Psoas muscle (tissue), 8 donors: ENCODE measurements around the gene NAMPT. TPM values are rescaled to one million over a fixed set of nuclear protein-coding genes. Genes with fewer than 3 reads are reported as not detected.

Source experiments
- ATAC-seq, 4 donors: fragments of 200-7000 bp; cut with Tn5 transposase; one replicate each; pipeline ENCODE4 v1.9.1; 2020; ENCODE audit warnings: moderate library complexity in 3 of 4, mild to moderate bottlenecking in 2 of 4
- DNase-seq, 2 donors: peaks; one replicate each; pipeline ENCODE4 v3.0.0-alpha.2; 2020
- H3K27ac ChIP-seq: fragments of 200-600 bp; one replicate; pipeline ENCODE4 v1.8.0; 2022
- H3K27me3 ChIP-seq, 3 donors: fragments of 200-600 bp in 1 of 3; one replicate each; pipeline versions ENCODE4 v1.6.1 to v1.8.0; 2013 to 2022; ENCODE audit warnings: low read length in 2 of 3, mild to moderate bottlenecking in 2 of 3, moderate library complexity in 1 of 3; ENCODE audit not compliant: insufficient read depth in 3 of 3
- H3K36me3 ChIP-seq, 2 donors: fragments of 200-600 bp in 1 of 2; one replicate each; pipeline versions ENCODE4 v1.6.1 to v1.8.0; 2013 to 2022; ENCODE audit warnings: low read depth in 1 of 2, mild to moderate bottlenecking in 1 of 2, moderate library complexity in 1 of 2; ENCODE audit not compliant: insufficient read depth in 1 of 2
- H3K4me1 ChIP-seq: fragments of 200-600 bp; one replicate; pipeline ENCODE4 v1.8.0; 2022
- H3K4me3 ChIP-seq: fragments of 200-600 bp; one replicate; pipeline ENCODE4 v1.8.0; 2022; ENCODE audit warnings: mild to moderate bottlenecking
- H3K9me3 ChIP-seq: fragments of 200-600 bp; one replicate; pipeline ENCODE4 v1.8.0; 2022
- WGBS, 3 donors: extraction: QIAGEN DNeasy Blood & Tissue Kit; methylation state at CpG; one replicate each; pipeline versions ENCODE4 v1.1.6 to v1.1.7; 2013; 5-methylcytosine and 5-hydroxymethylcytosine counted together
- intact Hi-C, 2 donors: fragments of 100-400 bp; cut with DNase I; formaldehyde crosslinking; loops; one replicate each; pipeline versions ENCODE4 v1.11.0 to v1.14.2; 2022
- polyA plus RNA-seq, 3 donors: library from polyadenylated mRNA; stranded (reverse); fragments of 200-250 nt; gene quantifications; one replicate each; pipeline ENCODE4 v1.2.3, GENCODE V29; 2013
- total RNA-seq, 4 donors: library from RNA; stranded (reverse); fragmentation: NEBNext Ultra II Directional in 2 of 4; extraction: Animal tissue kit (Norgen Biotek cat#: 25700) in 2 of 4; gene quantifications; one replicate each; pipeline versions ENCODE4 v1.2.1 to v1.2.4, GENCODE V29; 2021 to 2023
- TF ChIP-seq, protein P1 (sequence below): fragments of 200-600 bp; IDR thresholded peaks from one replicate; pipeline ENCODE4 v1.8.0; 2022; ENCODE audit warnings: antibody characterized with exemption
- donor health status: healthy with polysubstance abuse.
- donor health status: DM: no; HTN: no; CAD: no; lungs with moderate emphysema.
- donor health status: Bipolar disorder and iron deficiency.
- donor health status: healthy.
- donor health status: DM: yes; HTN: yes; CAD: no.
- donor health status: DM: no; HTN: no; CAD: no.
- donor health status: DM: no; HTN: no; CAD: no.
- donor health status: DM: yes; HTN: yes; CAD: no.

NAMPT gene
- total and polyA plus RNA-seq, 7 donors, result 57.2 to 401 (median 130) TPM

DNA sequence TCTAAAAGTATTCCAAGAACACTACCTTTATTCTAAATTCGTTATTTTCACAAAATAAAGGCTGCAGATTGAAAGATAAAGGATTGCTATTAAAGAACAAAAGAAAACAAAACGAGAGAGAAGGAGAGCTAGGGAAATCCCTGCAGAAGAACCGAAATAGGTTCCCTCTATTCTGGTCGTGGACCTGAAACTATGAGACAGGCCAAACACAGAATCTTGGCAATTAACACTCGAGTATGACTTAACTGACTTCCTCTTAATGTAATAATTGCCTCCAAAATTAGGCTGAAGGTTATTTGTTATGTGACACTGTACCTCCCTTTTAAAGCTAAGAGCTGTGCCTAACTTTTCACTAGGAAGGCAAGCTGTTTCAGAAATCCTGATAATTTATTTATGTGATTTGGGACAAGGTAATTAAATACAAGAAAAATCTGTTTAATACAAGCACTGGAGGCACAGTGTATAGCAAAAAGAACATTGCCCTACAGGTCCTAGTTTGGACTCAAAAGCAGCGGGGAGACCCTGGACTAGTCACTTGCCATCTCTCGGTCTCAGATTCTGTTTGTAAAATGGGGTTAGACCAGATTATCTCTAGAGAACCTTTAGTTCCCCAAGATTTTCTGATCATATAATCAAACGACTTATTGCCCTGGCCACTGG lies 11.6 kb downstream of the NAMPT start:
- ATAC-seq (peak in 2 of 4 donors; percentile 23 to 50), DNase-seq (no peak)
- Histone ChIP-seq H3K27ac (no peak overlapping the region), H3K36me3 (peaks cover 10 to 96% of the 10 kb centered on the region in 2 donors), H3K4me3 (no peak overlapping the region), H3K4me1 (peaks cover 3% of the 10 kb centered on the region), H3K9me3 (no peaks in the 10 kb centered on the region), H3K27me3 (no peaks in the 10 kb centered on the region)
- 56 to 66% (median 65%) methylated on average over 8 of the region's 8 CpGs for WGBS, 3 donors
- TF ChIP-seq, protein P1, sequence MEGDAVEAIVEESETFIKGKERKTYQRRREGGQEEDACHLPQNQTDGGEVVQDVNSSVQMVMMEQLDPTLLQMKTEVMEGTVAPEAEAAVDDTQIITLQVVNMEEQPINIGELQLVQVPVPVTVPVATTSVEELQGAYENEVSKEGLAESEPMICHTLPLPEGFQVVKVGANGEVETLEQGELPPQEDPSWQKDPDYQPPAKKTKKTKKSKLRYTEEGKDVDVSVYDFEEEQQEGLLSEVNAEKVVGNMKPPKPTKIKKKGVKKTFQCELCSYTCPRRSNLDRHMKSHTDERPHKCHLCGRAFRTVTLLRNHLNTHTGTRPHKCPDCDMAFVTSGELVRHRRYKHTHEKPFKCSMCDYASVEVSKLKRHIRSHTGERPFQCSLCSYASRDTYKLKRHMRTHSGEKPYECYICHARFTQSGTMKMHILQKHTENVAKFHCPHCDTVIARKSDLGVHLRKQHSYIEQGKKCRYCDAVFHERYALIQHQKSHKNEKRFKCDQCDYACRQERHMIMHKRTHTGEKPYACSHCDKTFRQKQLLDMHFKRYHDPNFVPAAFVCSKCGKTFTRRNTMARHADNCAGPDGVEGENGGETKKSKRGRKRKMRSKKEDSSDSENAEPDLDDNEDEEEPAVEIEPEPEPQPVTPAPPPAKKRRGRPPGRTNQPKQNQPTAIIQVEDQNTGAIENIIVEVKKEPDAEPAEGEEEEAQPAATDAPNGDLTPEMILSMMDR, result no peak
- intact Hi-C loops, result no loop called here

DNA sequence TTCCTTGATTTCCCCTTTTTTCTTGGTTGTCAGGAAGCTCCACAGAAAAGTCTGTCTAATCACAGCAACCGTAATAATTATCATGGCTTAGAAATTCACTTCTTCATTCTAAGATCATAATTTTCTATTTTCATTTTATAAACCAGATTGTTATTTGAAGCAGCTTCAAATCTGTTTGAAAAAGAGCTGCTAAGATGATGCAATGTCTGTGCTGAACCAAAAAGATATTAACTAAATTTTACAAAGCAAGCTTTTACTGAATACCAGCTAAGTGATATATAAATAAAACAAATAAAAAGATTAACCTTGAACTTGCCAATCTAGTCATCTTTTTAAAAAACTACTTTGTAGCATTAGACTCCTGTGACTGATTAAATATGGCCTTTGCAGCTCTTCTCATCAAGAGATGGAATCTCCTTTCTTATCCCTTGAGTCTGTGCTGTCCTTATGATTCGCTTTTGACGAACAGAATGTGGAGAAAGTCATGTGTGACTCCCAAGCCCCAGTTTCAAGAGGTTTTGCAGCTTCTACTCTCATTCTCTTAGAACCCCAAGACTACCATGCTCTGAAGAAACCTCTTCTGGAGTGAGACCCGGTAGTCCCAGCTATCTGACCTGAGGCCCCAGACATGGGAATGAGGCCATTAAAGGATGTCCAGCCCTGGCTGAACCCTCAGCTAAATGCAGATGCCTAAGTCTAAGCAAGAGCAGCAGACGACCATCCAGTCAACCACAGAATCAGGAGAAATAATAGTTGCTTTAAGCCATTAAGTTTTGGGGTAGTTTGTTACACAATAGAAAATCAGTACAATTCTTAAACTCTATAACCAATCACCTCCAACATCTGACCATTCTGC lies 14.4 kb downstream of the NAMPT start:
- intact Hi-C loops, result no loop called here
- H3K4me1 ChIP-seq, result no peaks in the 10 kb centered on the region
- peaks cover 9 to 98% of the 10 kb centered on the region in 2 donors for H3K36me3 ChIP-seq
- DNase-seq (no peak), ATAC-seq (peak in 1 of 4 donors; percentile 16)
- 92 to 96% (median 93%) methylated on average over 5 of the region's 5 CpGs for WGBS, 3 donors
- TF ChIP-seq, protein P1, result no peak
- no peak overlapping the region for H3K4me3 ChIP-seq
- no peaks in the 10 kb centered on the region for H3K27me3 ChIP-seq
- H3K27ac ChIP-seq, result no peak overlapping the region
- H3K9me3 ChIP-seq, result no peaks in the 10 kb centered on the region

DNA sequence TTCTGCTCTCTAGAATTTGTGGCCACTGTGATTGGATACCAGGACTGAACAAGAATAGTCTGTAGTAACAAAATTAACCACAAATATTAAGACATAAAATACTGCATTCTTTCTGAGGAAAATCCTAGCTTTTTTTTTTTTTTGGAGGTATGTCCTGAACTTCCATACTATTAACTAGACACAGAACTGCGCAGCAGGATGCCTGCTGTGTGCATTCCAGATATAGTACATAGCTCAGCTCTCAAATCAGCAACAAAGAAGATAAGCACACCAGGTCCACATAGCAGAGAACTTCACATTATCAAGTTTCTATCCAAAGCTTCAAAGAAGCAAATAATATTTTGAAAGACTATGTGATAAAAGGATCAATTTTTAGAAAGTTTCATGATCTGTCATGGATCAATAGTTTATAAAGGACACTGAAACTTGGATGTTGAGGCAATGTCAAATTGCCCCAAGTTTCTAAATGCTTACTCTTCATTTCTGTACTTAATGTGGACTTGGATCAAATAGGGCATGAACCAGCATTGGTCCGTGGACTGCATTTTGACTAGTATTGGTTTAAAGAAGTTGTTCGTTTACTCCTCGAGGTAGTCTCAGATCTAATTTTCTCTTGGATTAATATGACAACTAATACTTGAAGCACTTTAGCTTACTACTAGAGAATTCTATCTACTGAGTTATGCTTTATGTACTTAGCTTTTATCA lies 15.4 kb downstream of the NAMPT start:
- Histone ChIP-seq H3K4me3 (no peak overlapping the region), H3K27me3 (no peaks in the 10 kb centered on the region), H3K36me3 (peaks cover 9 to 98% of the 10 kb centered on the region in 2 donors), H3K9me3 (no peaks in the 10 kb centered on the region), H3K27ac (no peak overlapping the region), H3K4me1 (no peaks in the 10 kb centered on the region)
- ATAC-seq (no peak), DNase-seq (no peak)
- intact Hi-C loops, result no loop called here
- 83 to 93% (median 86%) methylated on average over 4 of the region's 4 CpGs for WGBS, 3 donors
- TF ChIP-seq, protein P1, result no peak

DNA sequence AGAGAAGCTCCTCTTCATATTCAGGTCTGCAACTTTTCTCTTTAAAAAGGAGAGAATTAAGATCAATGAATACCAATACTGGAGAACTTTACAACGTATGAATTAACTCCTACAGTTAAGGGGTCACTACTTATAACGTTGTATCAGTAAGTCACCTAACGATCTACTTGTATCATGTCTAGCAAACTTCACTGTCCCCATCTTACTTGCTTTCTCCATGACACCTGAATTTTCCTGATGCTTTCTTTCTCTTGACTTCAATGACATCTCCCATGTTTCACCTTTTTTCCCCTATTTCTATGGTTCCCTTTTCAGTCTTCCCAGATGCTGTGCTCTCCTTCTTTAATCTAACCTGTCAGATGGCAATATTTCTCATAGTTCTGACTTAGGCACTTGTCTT lies 19.6 kb downstream of the NAMPT start:
- Histone ChIP-seq H3K36me3 (peaks cover 8 to 98% of the 10 kb centered on the region in 2 donors), H3K4me3 (no peak overlapping the region), H3K27me3 (no peaks in the 10 kb centered on the region), H3K4me1 (no peaks in the 10 kb centered on the region), H3K9me3 (no peaks in the 10 kb centered on the region), H3K27ac (no peak overlapping the region)
- intact Hi-C loops, result no loop called here
- TF ChIP-seq, protein P1, result no peak
- WGBS, 3 donors, result 94 to 99% (median 95%) methylated on average over 3 of the region's 3 CpGs
- ATAC-seq (no peak), DNase-seq (no peak)
